ENCODE data around the gene LBHD1. TPM values are rescaled to one million over a fixed set of nuclear protein-coding genes. Genes with fewer than 3 reads are reported as not detected.
A peak's percentile ranks its signal among the peaks of the same experiment; 100 is the strongest.

The LBHD1 gene
- total and polyA plus RNA-seq, 2 donors (not counting 3 experiments of a cell fraction or from before 2014, with no cell fraction given) = 3.8 to 7.5 TPM

DNA sequence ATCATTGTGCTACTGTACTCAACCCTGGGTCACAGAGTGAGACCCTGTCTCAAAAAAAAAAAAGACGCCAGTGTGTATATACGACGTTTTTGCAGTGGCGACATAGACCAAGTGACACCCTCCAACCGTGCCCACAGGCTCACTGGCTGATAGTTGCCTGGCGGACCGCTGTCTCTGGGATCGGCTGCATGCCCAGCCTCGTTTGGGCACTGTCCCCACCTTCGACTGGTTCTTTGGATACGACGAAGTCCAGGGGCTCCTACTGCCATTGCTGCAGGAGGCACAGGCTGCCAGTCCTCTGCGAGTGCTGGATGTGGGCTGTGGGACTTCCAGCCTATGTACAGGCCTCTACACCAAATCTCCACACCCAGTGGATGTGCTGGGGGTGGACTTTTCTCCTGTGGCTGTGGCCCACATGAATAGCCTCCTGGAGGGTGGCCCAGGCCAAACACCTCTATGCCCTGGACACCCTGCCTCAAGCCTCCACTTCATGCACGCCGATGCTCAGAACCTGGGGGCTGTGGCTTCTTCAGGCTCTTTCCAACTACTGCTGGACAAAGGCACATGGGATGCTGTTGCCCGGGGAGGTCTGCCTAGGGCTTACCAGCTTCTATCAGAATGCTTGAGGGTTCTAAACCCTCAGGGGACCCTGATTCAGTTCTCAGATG lies 5.7 kb downstream of the LBHD1 start:
- H3K36me3 ChIP-seq (ENCODE audit: control insufficient read depth in 2 of 2, extremely low read depth in 1 of 2, insufficient read depth in 2 of 2, low read length in 2 of 2) = peaks cover 0 to 2% of the 10 kb centered on the region in 2 experiments
- no peaks in the 10 kb centered on the region for H3K27me3 ChIP-seq (ENCODE audit: control insufficient read depth in 2 of 2, insufficient read depth in 2 of 2, low read length in 2 of 2)
- BruUV-seq (replicated peaks) = no TSS peak
- POLR2A ChIA-PET = interaction anchor here (1.4 to 2.2 kb wide), 9 partner anchors 14 to 92 kb away, joined by 5 to 41 read pairs (median 18); partner anchors contain the start of genes EEF1G, GANAB, HNRNPUL2 and MTA2
- peak overlapping the region; percentile 83 for H3K4me2 ChIP-seq (ENCODE audit: insufficient read depth, low read length)
- FAIRE-seq (peak; percentile 28), DNase-seq (ENCODE audit: low read depth, low spot score) (no peak)
- H3K27ac ChIP-seq (ENCODE audit: insufficient read depth, low read depth, low read length) = no peak overlapping the region
- CTCF ChIA-PET = interaction anchor here (1.2 to 2.4 kb wide), 5 partner anchors 13 to 28 kb away, joined by 3 to 15 read pairs (median 10); partner anchors contain the start of gene INTS5
- peak overlapping the region; percentile 42 to 83 (median 59) for H3K4me3 ChIP-seq (replicated peaks in 1 of 3; ENCODE audit: insufficient read depth in 1 of 3, low read depth in 1 of 3, low read length in 3 of 3)
- H3K4me1 ChIP-seq (ENCODE audit: control insufficient read depth, extremely low read depth, insufficient read depth, low read length) = peaks cover 20% of the 10 kb centered on the region
- H3K9ac ChIP-seq (replicated peaks; ENCODE audit: extremely low read depth, insufficient read depth, low read length) = peak overlapping the region; percentile 69
- H2AFZ ChIP-seq (ENCODE audit: low read depth, low read length) = no peak overlapping the region
- H3K9me3 ChIP-seq (replicated peaks; ENCODE audit: control insufficient read depth, insufficient read depth, low read length) = no peaks in the 10 kb centered on the region
- dilution Hi-C loops (cut with MboI; ENCODE audit: extremely low pct_ligation_motif_present, low sequenced_read_pairs) (no loop called here), intact Hi-C loops (cut with micrococcal nuclease) (loop anchor here (5.0 kb wide), 1 partner anchor 41 kb away; the partner anchor contains the start of genes BSCL2 and GNG3)
- H4K20me1 ChIP-seq (replicated peaks; ENCODE audit: control insufficient read depth, extremely low read depth, insufficient read depth, low read length) = no peaks in the 10 kb centered on the region
- H3K9me1 ChIP-seq (replicated peaks; ENCODE audit: control insufficient read depth, extremely low read depth, insufficient read depth, low read length) = no peaks in the 10 kb centered on the region
- peaks cover 38% of the 10 kb centered on the region for H3K79me2 ChIP-seq (ENCODE audit: control insufficient read depth, insufficient read depth, low read length)
- TF ChIP-seq, protein P1, sequence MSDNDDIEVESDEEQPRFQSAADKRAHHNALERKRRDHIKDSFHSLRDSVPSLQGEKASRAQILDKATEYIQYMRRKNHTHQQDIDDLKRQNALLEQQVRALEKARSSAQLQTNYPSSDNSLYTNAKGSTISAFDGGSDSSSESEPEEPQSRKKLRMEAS (IDR thresholded peaks at IDR 0.05; ENCODE audit: insufficient read depth, insufficient read length) = no peak
- TF ChIP-seq MYC (IDR thresholded peaks at IDR 0.05; ENCODE audit: low read depth, low read length) = no peak
- TF ChIP-seq EZH2 (IDR thresholded peaks at IDR 0.05; ENCODE audit: borderline replicate concordance, low read depth, low read length, severe bottlenecking) = no peak
- TF ChIP-seq POLR2A (IDR thresholded peaks at IDR 0.05; ENCODE audit: low read depth, low read length) = peak; percentile 52
- TF ChIP-seq POLR2AphosphoS5 (IDR thresholded peaks at IDR 0.05; ENCODE audit: insufficient read depth, low read depth, low read length) = peak; percentile 65
- no peak for TF ChIP-seq JUN (IDR thresholded peaks at IDR 0.05; ENCODE audit: borderline replicate concordance, insufficient read depth, insufficient read length, low read depth)
